ENCODE data around the gene SLC22A6.

GRCh38 chr11:62965574-62965973, 19.2 kb downstream of the SLC22A6 start:
- TF ChIP-seq POLR2A (IDR thresholded peaks at IDR 0.05) (no peak), POLR2AphosphoS5 (IDR thresholded peaks at IDR 0.05) (no peak), CTCF (IDR thresholded peaks at IDR 0.05) (no peak)
